Measurements from ENCODE around the gene CLDN9. TPM values are rescaled to one million over a fixed set of nuclear protein-coding genes. Genes with fewer than 3 reads are reported as not detected.
A peak's percentile ranks its signal among the peaks of the same experiment; 100 is the strongest.

CLDN9 gene
- total RNA-seq, 4 donors from 2014 or later = 0.40 TPM; not detected in 3

GRCh38 chr16:3027489-3027795, 14.7 kb downstream of the CLDN9 start:
- no peak overlapping the region for H3K4me3 ChIP-seq
- intact Hi-C loops (cut with DNase I; ENCODE audit: low total_unique reads) = no loop called here
- H3K27ac ChIP-seq = no peak overlapping the region

GRCh38 chr16:3027983-3028715, 15.4 kb downstream of the CLDN9 start:
- ATAC-seq = peak; percentile 24 to 34
- no peak overlapping the region for H3K4me3 ChIP-seq
- TF ChIP-seq POLR2A (IDR thresholded peaks at IDR 0.05) (no peak), CTCF (IDR thresholded peaks at IDR 0.05 in 4 of 5, conservative IDR thresholded peaks at IDR 0.05 in 1 of 5) (peak; percentile 23 to 84 (median 77))
- H3K4me1 ChIP-seq = peaks cover 14 to 28% of the 10 kb centered on the region in 2 donors
- in situ Hi-C loops (cut with MboI; ENCODE audit: low sequenced_read_pairs in 4 of 4) = no loop called here
- peak; percentile 50 to 74 for DNase-seq
- H3K27ac ChIP-seq = peak overlapping the region in 1 of 4 donors; percentile 25
- peaks cover 31 to 41% (median 38%) of the 10 kb centered on the region in 3 donors for H3K27me3 ChIP-seq
- intact Hi-C loops (cut with DNase I; ENCODE audit: low total_unique reads) = loop anchor here (1.0 kb wide), 1 partner anchor 25 kb away; no protein-coding TSS in a partner anchor
- peaks cover 0 to 19% of the 10 kb centered on the region in 2 donors for H3K36me3 ChIP-seq
- no peaks in the 10 kb centered on the region for H3K9me3 ChIP-seq

More at GRCh38 chr16:3027489-3027795, 14.7 kb downstream of the CLDN9 start:
- DNase-seq (no peak), ATAC-seq (no peak)
- Histone ChIP-seq H3K9me3 (no peaks in the 10 kb centered on the region), H3K36me3 (peaks cover 0 to 19% of the 10 kb centered on the region in 2 donors), H3K27me3 (peaks cover 28 to 35% (median 32%) of the 10 kb centered on the region in 3 donors), H3K4me1 (peaks cover 21 to 35% of the 10 kb centered on the region in 2 donors)
- in situ Hi-C loops (cut with MboI; ENCODE audit: low sequenced_read_pairs in 4 of 4) = no loop called here
- TF ChIP-seq POLR2A (IDR thresholded peaks at IDR 0.05) = no peak
- no peak for TF ChIP-seq CTCF (IDR thresholded peaks at IDR 0.05 in 4 of 5, conservative IDR thresholded peaks at IDR 0.05 in 1 of 5)

GRCh38 chr16:3028716-3029319, 16.1 kb downstream of the CLDN9 start:
- Histone ChIP-seq H3K4me3 (no peak overlapping the region), H3K4me1 (peaks cover 8 to 21% of the 10 kb centered on the region in 2 donors), H3K27me3 (peaks cover 37 to 47% (median 38%) of the 10 kb centered on the region in 3 donors), H3K36me3 (peaks cover 0 to 19% of the 10 kb centered on the region in 2 donors), H3K9me3 (no peaks in the 10 kb centered on the region), H3K27ac (no peak overlapping the region)
- in situ Hi-C loops (cut with MboI; ENCODE audit: low sequenced_read_pairs in 4 of 4) = no loop called here
- no peak for TF ChIP-seq POLR2A (IDR thresholded peaks at IDR 0.05)
- TF ChIP-seq CTCF (IDR thresholded peaks at IDR 0.05 in 4 of 5, conservative IDR thresholded peaks at IDR 0.05 in 1 of 5) = no peak
- DNase-seq (no peak), ATAC-seq (no peak)
- intact Hi-C loops (cut with DNase I; ENCODE audit: low total_unique reads) = loop anchor here (1.0 kb wide), 1 partner anchor 26 kb away; no protein-coding TSS in a partner anchor

GRCh38 chr16:3029491-3030221, 16.9 kb downstream of the CLDN9 start:
- Histone ChIP-seq H3K4me1 (peaks cover 3 to 16% of the 10 kb centered on the region in 2 donors), H3K27ac (no peak overlapping the region), H3K27me3 (peaks cover 38 to 54% (median 43%) of the 10 kb centered on the region in 3 donors), H3K9me3 (no peaks in the 10 kb centered on the region), H3K36me3 (peaks cover 0 to 19% of the 10 kb centered on the region in 2 donors), H3K4me3 (no peak overlapping the region)
- intact Hi-C loops (cut with DNase I; ENCODE audit: low total_unique reads) (no loop called here), in situ Hi-C loops (cut with MboI; ENCODE audit: low sequenced_read_pairs in 4 of 4) (no loop called here)
- TF ChIP-seq CTCF (IDR thresholded peaks at IDR 0.05 in 4 of 5, conservative IDR thresholded peaks at IDR 0.05 in 1 of 5) = no peak
- no peak for TF ChIP-seq POLR2A (IDR thresholded peaks at IDR 0.05)
- DNase-seq (no peak), ATAC-seq (no peak)

Measured in gastrocnemius medialis (tissue), 4 donors.